GM18870 (cell line): ENCODE data around the gene HIPK1.
"Not testable (repeated sequence)": the region's sequence is repeated elsewhere in the genome, so short reads cannot be mapped to it uniquely, and the experiment has no call there.

Experiments used
- ATAC-seq: cut with Tn5 transposase; IDR thresholded peaks from one replicate; pipeline ENCODE4 v1.9.1; 2021; ENCODE audit warnings: moderate library complexity; ENCODE audit not compliant: unreplicated experiment

The HIPK1 gene

DNA sequence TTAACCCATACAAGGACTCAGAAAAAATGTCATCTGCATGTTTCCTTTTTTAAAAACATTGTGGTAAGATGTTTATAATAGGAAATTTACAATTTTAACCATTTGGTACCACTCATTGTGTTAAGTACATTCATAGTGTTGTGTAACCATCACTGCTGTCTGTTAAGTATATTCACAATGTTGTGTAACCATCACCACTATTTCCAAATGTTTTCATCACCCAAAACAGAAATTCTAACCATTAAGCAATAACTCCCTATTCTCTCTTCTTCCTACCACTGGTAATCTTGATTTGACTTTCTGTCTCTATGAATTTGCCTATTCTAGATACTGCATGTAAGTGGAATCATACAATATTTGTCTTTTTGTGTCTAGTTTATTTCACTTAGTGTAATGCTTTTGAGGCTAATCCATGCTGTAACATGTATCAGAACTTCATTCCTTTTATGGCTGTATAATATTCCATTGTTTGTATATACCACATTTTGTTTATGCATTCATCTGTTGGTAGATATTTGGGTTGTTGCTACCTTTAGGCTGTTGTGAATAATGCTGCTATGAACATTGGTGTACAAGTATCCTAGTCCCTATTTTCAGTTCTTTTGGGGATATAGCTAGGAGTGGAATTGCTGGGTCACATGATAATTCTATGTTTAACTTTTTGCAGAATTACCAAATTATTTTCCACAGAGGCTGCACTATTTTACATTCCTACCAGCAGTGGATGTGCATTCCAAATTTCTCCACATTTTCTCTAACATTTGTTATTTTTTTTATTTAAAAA is 14.1 kb downstream of the HIPK1 start:
- no peak for ATAC-seq

DNA sequence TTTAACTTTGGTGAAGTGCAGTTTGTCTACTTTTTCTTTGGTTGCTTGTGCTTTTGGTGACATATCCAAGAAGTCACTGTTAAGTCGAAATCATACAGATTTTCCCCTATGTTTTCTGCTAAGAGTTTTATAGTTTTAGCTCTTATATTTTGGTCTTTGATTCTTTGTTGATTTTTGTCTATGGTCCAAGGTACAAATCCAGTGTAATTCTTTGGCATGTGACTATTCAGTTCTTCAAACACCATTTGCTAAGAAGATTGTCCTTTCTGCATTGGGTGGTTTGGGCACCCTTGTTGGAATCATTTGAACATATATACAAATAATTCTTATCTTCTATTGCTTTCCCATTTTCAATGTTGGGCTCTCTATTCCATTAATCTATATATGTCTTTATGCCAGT is 16.2 kb downstream of the HIPK1 start:
- no peak for ATAC-seq

DNA sequence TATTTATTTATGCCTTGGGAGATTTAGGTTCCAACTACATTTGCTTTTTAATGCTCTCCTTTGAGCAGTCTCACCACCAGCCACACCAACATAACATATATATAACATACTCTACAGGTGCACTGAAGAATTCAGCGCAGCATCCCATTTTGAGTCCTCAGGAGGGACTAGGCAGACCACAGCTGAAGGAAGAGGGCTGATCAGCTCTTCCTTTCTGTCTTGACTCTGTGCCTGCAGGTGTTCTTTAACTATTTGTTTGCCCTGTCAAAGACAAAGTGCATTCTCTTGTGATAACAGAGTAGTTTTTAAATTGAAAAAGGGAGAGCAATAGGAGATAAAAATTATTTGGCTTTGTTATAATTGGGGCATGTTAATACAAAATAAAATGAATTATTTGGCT is 17.0 kb downstream of the HIPK1 start:
- no peak for ATAC-seq

DNA sequence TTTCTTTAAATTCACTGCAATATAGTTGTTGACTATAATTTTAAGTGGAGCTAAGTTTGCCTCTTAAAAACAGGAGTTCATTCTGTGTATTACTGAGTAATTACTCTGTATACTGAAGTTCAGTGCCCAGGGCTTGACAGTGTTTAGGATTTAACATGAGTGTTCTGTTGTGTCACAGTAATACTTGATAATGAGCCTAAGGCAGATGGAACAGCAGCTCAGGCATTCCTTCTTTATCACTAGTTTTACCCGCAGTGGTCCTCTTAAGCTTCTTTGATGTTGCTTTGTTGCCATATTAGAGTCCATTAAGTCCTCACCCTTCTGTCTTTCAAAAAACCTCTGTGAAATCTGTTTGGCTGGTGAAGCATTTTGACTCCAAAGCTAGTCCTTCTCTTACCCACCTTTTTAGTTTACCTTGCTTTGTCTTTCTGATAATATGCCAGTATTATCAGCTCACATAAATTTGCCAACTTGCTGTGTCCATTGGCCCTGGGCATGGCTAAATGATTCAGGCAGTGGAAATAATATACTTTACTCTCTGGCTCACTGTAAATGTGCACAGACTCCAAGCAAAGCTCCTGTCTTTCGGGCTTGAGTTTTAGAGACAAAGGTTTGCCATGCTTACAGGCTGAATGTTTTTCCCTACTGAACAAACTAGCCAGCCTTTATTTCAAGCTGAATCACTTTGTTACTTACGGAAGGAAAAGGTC is 17.7 kb downstream of the HIPK1 start:
- no peak for ATAC-seq

DNA sequence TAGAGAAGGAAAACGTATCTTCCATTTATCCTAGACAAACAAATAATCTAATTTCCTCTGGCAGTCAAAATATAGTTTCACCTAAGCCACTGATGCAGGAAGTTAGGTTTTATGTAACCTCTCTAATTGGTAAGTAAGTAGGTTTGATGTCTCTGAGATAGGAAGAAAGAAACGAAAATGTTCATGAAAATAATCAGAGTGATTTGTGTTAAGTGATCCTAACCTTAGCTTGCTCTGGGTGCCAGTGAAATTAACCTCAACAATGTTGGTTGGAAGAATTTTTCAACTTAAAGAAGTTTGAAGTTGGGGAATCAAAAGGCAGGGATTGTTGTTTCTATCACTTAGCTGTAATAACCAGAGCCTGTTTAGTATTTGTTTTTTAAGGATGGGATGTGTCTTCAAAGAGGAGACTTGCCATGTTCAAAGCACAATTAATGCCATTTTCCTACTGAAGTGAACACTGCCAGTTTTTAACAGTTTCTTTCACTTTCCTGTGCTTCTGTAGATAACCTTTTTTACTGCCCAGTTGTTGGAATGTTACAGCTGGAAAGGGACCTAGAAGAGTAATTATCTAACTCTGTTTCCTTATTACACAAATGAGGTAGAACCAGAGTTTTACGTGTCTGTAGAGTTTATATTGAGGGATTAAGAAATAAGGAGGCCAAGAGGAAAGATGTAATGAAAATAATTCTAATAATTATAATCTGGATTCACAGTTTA is 18.4 kb downstream of the HIPK1 start:
- ATAC-seq = no peak

DNA sequence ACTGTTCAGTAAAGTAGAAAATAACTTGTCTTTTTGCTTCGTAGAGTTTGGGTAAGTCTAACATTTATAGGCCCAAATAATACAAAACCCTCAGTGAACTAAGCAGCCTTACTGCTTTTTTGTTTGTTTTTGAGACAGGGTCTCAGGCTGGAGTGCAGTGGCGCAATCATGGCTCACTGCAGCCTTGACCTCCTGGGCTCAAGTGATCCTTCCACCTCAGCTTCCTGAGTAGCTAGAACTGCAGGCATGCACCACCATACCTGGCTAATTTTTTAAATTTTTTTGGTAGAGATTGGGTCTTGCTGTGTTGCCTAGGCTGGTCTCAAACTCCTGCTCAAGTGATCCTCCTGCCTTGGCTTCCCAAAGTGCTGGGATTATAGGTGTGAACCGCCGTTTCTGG is 19.0 kb downstream of the HIPK1 start:
- not testable (repeated sequence) for ATAC-seq

DNA sequence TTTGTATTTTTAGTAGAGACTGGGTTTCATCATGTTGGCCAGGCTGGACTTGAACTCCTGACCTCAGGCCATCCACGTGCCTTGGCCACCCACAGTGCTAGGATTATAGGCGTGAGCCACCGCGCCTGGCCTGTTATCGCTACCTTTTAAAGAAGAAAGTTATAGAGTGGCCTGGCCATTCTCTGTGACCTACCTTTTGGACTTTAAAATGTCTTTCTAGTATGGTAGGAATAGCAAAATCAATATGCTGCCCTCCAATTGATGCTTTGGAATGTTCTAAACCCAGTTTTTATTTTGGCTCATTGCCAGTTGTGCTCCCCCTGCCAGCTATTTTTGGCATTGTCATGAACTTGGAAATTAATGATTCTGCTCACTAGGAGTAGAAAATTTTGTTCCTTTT is 19.9 kb downstream of the HIPK1 start:
- no peak for ATAC-seq

DNA sequence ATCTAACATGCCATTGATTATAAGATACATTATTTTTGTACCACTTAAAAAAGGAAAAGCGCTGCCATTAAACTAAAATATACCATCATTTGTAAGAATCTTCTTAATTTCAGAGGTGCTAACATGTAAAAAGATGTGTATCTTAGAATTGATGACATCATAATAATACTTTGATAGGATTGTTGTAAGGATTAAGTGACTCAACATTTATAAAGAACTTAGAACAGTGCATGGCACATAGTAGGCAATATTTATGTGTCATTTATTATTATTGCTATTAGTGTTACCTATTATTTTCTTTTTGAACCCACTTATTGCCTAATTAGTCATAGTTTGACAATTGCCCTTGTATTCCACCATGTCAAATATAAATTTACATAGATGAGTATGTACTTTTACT is 21.8 kb downstream of the HIPK1 start:
- ATAC-seq = no peak

DNA sequence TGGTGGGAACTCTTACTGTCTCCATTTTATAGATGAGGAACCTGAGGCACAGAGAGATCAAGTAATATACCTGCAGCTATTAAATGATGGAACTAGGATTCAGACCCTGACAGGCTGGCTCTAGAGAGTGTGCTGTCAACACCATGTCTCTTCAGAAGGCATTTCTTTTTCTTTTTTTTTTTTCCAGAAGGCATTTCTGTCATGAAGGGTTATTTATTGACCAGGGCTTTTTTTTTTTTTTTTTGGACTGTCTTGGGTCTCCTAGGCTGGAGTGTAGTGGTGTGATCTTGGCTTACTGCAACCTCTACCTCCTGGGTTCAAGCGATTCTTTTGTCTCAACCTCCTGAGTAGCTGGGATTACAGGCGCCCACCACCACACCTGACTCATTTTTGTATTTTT is 22.6 kb downstream of the HIPK1 start:
- no peak for ATAC-seq

DNA sequence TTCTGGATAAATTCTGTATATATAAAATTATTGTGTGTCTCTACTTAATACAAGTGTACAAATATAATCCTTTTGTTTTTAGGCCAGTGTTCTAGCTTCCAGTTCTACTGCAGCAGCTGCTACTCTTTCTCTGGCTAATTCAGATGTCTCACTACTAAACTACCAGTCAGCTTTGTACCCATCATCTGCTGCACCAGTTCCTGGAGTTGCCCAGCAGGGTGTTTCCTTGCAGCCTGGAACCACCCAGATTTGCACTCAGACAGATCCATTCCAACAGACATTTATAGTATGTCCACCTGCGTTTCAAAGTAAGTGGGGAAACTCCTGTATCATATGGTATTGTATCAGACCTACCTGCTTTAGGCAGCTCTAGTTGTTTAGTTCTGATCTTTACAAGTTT is 28.9 kb downstream of the HIPK1 start:
- ATAC-seq = no peak

DNA sequence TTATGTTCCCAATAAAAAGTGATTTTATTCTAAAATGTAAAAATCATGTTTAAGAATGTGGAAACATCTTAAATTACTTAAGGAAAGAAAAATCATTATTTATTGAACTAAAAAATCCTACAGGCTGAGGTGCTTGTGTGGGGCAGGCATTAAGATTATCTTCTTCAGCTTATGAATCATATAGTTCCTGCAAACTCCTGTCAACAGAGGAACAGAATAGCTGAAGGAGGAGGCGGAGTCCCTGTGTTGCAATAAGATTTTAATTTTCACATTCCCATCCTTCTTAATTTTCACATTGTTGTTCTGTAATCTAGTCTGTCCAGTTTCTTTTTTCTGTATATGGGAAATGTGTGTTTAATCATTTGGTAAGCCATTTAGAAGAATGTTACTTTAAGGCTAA is 29.6 kb downstream of the HIPK1 start:
- no peak for ATAC-seq

DNA sequence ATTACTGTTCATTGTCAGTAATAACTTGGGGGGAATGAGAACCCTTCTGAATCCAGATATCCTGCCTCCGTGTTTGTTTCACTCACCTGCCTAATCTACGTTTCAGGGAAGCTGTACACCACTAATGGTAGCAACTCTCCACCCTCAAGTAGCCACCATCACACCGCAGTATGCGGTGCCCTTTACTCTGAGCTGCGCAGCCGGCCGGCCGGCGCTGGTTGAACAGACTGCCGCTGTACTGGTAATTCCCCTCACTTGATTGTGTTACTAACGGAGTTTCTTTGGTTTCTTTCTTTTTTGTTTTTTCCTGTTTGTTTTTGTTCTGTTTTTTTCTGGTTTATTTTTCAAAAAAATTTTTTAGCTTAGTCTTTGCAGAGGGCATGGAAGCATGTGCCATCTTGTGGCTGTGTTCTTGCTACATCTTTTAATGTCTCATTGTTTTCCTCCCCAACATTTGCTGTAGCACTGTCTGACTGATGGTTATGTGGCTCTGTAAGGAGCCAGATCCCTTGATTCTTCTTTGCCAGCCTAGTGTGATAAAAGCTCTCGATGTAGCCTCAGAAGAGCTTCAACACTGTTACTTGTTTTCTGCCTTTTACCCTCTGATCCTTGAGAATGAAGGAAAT is 34.3 kb downstream of the HIPK1 start:
- no peak for ATAC-seq

DNA sequence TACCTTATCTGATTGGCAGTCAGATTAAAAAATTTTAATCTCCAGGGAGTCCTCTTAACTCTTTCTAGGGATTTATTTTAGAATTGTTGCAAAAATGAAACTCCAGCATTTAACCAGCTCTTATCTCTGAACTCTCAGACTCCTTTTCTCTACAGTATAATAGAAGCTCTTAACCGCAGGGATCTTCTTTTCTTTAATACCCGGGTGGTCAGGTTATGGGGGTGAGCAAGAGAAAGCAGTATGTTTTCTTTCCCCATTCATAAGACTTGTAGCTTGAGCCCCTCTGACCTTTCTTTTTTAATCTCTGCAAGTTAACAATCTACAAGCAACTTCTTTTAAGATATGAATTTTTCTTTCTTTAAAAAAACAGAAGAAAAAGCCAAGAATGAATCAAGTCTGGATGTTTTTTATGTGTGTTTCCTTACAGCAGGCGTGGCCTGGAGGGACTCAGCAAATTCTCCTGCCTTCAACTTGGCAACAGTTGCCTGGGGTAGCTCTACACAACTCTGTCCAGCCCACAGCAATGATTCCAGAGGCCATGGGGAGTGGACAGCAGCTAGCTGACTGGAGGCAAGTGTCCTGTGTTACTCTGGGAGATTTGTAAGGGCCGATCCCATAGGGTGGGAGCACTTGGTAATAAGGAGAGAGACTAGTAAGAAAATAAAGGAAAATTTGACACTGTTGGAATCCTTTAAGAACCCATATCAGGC is 36.7 kb downstream of the HIPK1 start:
- ATAC-seq = no peak

DNA sequence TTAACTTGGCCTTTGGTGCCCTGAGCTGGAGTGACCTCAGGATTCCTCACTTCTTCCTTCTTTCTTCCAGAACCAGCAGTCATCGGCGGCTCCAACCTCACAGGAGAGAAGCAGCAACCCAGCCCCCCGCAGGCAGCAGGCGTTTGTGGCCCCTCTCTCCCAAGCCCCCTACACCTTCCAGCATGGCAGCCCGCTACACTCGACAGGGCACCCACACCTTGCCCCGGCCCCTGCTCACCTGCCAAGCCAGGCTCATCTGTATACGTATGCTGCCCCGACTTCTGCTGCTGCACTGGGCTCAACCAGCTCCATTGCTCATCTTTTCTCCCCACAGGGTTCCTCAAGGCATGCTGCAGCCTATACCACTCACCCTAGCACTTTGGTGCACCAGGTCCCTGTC is 43.8 kb downstream of the HIPK1 start:
- no peak for ATAC-seq

DNA sequence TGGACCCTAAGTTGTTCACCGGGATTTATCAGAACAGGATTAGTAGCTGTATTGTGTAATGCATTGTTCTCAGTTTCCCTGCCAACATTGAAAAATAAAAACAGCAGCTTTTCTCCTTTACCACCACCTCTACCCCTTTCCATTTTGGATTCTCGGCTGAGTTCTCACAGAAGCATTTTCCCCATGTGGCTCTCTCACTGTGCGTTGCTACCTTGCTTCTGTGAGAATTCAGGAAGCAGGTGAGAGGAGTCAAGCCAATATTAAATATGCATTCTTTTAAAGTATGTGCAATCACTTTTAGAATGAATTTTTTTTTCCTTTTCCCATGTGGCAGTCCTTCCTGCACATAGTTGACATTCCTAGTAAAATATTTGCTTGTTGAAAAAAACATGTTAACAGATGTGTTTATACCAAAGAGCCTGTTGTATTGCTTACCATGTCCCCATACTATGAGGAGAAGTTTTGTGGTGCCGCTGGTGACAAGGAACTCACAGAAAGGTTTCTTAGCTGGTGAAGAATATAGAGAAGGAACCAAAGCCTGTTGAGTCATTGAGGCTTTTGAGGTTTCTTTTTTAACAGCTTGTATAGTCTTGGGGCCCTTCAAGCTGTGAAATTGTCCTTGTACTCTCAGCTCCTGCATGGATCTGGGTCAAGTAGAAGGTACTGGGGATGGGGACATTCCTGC is 46.2 kb downstream of the HIPK1 start:
- ATAC-seq = no peak

DNA sequence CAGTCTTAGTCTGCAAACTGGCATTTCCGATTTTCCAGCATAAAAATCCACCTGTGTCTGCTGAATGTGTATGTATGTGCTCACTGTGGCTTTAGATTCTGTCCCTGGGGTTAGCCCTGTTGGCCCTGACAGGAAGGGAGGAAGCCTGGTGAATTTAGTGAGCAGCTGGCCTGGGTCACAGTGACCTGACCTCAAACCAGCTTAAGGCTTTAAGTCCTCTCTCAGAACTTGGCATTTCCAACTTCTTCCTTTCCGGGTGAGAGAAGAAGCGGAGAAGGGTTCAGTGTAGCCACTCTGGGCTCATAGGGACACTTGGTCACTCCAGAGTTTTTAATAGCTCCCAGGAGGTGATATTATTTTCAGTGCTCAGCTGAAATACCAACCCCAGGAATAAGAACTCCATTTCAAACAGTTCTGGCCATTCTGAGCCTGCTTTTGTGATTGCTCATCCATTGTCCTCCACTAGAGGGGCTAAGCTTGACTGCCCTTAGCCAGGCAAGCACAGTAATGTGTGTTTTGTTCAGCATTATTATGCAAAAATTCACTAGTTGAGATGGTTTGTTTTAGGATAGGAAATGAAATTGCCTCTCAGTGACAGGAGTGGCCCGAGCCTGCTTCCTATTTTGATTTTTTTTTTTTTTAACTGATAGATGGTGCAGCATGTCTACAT is 47.6 kb downstream of the HIPK1 start:
- ATAC-seq = no peak

DNA sequence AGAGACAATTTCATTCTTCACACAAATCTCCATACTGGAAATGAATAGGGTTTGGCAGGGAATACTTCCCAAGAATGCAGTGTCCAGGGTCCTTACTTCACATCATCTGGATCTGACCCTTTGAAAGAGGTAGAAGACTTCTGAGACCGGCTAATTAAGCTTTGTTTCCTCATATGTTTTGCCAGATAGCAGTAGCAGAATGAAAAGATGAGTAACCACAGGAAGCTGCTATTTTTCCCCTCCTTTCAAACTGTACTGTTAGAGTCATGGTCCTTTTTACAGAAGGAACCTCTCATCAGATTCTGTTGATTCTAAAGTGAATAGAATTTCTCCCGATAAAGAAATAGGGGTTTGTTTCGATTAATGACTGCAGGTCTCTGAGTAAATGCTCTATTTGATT is 48.8 kb downstream of the HIPK1 start:
- no peak for ATAC-seq

DNA sequence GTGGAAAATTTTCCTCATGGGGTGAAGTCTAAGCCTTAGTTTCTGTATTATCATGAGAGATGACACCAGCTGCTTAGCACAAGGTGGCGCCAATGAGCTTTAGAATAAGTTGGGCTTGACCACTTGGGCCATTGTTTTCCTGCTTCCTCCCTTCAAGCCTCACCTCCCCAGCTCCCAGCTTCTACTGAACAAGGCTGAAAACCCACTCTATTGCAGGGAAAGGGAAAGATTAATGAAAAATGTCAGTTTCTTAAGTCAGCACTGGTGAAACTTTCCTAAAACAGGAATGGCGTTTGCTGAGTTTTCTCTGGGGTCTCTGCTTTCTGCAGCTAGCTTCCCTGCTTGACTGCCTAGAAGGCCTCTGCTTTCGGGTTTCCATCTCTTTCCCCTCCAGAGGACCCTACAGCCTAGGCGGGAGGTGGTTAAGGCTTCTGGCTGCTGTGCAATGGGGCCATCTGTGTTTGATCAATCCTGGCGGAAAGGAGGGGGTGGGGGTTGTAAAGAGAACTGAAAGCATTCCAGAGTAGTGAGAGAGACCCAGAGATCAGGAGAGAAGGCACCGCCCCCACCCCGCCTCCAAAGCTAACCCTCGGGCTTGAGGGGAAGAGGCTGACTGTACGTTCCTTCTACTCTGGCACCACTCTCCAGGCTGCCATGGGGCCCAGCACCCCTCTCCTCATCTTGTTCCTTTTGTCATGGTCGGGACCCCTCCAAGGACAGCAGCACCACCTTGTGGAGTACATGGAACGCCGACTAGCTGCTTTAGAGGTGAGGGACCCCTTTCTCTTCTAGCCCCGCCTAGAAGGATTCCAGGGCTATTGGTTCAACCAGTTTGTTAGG is 50.0 kb downstream of the HIPK1 start, which contains the start of gene OLFML3:
Gene OLFML3 (plus strand): TSS at position 612 of the 840 bp plus-strand sequence. CDS start 43 bp downstream, at position 655.
- no peak for ATAC-seq

DNA sequence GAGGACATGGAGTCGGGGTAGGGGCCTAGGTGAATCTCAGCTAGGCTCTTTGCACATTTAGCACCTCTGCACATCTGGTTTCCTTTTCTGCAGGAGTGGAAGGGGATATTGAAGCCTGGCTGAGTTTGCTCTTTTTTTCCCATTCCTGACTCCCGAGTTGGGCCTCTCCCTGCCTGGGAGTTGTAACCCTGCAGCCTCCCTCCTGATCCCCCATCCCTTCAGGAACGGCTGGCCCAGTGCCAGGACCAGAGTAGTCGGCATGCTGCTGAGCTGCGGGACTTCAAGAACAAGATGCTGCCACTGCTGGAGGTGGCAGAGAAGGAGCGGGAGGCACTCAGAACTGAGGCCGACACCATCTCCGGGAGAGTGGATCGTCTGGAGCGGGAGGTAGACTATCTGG is 51.0 kb downstream of the HIPK1 start:
- no peak for ATAC-seq
